ENCODE data around the gene CDH23. TPM values are rescaled to one million over a fixed set of nuclear protein-coding genes. Genes with fewer than 3 reads are reported as not detected.

CDH23 gene
- total and polyA plus RNA-seq, 2 of the 8 experiments (the other 6 are each of a cell fraction or from before 2014, with no cell fraction given), result 1.9 to 4.9 TPM

DNA sequence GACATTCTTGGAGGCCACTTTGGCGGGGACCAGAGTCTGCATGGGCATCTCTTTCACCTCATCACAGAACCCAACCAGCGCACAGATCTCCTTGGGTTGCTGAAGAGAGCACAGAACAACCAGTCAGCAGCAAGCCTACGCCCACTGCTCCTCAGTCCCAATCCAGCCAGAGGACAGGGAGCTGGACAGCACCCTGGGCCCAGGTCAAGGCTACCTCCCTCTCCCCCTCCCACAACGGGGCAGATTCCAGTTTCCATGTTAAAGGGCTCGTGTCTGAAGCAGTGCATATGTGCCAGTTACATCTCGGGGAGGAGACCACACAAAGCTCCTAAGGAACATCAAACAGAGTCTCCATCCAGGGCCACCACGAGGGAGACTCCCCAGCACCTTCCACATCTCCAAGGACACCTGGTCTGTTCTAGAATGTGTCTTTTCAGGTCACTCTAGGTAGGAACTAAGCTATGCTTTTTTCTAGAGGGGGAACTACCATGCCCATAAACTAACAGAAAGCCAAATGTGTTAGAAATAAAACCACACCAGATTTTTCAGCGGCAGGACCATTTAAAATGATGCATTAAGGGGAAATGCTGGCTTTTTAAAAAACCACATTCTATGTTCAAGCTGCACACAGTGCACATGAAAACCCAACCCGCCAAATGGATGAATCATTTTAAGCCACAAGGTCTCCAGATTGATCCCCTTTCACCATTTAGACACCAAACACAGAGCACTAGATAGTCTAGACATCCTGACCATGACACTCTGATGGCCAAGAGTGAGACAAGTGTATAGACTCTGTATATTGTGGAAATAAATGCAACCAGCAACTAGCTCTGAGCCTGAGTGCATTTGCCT, 425.4 kb downstream of the CDH23 start (continued):
- TF ChIP-seq, protein P1, sequence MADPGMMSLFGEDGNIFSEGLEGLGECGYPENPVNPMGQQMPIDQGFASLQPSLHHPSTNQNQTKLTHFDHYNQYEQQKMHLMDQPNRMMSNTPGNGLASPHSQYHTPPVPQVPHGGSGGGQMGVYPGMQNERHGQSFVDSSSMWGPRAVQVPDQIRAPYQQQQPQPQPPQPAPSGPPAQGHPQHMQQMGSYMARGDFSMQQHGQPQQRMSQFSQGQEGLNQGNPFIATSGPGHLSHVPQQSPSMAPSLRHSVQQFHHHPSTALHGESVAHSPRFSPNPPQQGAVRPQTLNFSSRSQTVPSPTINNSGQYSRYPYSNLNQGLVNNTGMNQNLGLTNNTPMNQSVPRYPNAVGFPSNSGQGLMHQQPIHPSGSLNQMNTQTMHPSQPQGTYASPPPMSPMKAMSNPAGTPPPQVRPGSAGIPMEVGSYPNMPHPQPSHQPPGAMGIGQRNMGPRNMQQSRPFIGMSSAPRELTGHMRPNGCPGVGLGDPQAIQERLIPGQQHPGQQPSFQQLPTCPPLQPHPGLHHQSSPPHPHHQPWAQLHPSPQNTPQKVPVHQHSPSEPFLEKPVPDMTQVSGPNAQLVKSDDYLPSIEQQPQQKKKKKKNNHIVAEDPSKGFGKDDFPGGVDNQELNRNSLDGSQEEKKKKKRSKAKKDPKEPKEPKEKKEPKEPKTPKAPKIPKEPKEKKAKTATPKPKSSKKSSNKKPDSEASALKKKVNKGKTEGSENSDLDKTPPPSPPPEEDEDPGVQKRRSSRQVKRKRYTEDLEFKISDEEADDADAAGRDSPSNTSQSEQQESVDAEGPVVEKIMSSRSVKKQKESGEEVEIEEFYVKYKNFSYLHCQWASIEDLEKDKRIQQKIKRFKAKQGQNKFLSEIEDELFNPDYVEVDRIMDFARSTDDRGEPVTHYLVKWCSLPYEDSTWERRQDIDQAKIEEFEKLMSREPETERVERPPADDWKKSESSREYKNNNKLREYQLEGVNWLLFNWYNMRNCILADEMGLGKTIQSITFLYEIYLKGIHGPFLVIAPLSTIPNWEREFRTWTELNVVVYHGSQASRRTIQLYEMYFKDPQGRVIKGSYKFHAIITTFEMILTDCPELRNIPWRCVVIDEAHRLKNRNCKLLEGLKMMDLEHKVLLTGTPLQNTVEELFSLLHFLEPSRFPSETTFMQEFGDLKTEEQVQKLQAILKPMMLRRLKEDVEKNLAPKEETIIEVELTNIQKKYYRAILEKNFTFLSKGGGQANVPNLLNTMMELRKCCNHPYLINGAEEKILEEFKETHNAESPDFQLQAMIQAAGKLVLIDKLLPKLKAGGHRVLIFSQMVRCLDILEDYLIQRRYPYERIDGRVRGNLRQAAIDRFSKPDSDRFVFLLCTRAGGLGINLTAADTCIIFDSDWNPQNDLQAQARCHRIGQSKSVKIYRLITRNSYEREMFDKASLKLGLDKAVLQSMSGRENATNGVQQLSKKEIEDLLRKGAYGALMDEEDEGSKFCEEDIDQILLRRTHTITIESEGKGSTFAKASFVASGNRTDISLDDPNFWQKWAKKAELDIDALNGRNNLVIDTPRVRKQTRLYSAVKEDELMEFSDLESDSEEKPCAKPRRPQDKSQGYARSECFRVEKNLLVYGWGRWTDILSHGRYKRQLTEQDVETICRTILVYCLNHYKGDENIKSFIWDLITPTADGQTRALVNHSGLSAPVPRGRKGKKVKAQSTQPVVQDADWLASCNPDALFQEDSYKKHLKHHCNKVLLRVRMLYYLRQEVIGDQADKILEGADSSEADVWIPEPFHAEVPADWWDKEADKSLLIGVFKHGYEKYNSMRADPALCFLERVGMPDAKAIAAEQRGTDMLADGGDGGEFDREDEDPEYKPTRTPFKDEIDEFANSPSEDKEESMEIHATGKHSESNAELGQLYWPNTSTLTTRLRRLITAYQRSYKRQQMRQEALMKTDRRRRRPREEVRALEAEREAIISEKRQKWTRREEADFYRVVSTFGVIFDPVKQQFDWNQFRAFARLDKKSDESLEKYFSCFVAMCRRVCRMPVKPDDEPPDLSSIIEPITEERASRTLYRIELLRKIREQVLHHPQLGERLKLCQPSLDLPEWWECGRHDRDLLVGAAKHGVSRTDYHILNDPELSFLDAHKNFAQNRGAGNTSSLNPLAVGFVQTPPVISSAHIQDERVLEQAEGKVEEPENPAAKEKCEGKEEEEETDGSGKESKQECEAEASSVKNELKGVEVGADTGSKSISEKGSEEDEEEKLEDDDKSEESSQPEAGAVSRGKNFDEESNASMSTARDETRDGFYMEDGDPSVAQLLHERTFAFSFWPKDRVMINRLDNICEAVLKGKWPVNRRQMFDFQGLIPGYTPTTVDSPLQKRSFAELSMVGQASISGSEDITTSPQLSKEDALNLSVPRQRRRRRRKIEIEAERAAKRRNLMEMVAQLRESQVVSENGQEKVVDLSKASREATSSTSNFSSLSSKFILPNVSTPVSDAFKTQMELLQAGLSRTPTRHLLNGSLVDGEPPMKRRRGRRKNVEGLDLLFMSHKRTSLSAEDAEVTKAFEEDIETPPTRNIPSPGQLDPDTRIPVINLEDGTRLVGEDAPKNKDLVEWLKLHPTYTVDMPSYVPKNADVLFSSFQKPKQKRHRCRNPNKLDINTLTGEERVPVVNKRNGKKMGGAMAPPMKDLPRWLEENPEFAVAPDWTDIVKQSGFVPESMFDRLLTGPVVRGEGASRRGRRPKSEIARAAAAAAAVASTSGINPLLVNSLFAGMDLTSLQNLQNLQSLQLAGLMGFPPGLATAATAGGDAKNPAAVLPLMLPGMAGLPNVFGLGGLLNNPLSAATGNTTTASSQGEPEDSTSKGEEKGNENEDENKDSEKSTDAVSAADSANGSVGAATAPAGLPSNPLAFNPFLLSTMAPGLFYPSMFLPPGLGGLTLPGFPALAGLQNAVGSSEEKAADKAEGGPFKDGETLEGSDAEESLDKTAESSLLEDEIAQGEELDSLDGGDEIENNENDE (IDR thresholded peaks at IDR 0.05; ENCODE audit: insufficient replicate concordance, low read length), result no peak
- TF ChIP-seq SIN3A (conservative IDR thresholded peaks at IDR 0.05 in 1 of 2, IDR thresholded peaks at IDR 0.05 in 1 of 2; ENCODE audit: low read depth in 1 of 2, low read length in 2 of 2), result no peak
- TF ChIP-seq TAF1 (IDR thresholded peaks at IDR 0.05; ENCODE audit: low read depth, low read length), result no peak
- TF ChIP-seq JUND (IDR thresholded peaks at IDR 0.05; ENCODE audit: low read length), result no peak
- TF ChIP-seq SIX5 (IDR thresholded peaks at IDR 0.05; ENCODE audit: low read depth, low read length), result no peak
- no peak for TF ChIP-seq RNF2 (IDR thresholded peaks at IDR 0.05; ENCODE audit: borderline replicate concordance, low read depth, low read length, missing control alignments, poor library complexity, severe bottlenecking)
- no peak for TF ChIP-seq TAF7 (optimal IDR thresholded peaks at IDR 0.05; ENCODE audit: borderline replicate concordance, low read depth, low read length)
- TF ChIP-seq GABPA (IDR thresholded peaks at IDR 0.05; ENCODE audit: borderline replicate concordance, insufficient read depth, low read length), result no peak
- TF ChIP-seq MAFK (IDR thresholded peaks at IDR 0.05; ENCODE audit: low read depth, low read length), result no peak
